ENCODE results near the gene SRPK3. TPM values are rescaled to one million over a fixed set of nuclear protein-coding genes. Genes with fewer than 3 reads are reported as not detected.

The SRPK3 gene
- total and polyA plus RNA-seq, 5 donors from 2014 or later: not detected

DNA sequence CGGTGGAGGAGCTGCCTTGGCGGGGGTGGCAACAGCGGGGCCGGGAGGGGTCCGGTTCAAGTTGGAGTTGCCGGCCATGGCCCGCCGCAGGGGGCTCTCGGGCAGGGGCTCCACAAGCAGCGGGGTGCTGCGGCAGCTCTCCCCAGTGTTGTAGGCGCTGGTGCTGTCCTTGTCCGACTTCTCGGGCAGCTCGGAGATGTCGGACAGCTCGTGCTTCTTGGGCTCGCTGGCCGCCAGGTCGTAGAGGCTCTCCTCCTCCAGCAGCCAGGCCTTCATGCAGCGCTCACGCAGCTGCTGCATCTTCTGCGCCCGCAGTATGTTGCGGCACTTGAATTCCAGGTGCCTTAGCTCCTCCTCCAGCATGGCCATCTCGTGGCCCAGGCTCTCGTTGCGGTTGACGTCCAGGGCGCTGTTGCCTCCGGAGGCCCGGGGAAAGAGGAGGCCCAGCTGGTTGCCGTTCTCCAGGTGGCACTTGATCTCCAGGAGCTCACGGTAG is 23.3 kb downstream of the SRPK3 start:
- Mint-ChIP-seq H3K4me3 (no peak overlapping the region), H3K36me3 (no peaks in the 10 kb centered on the region), H3K27ac (no peak overlapping the region), H3K4me1 (no peaks in the 10 kb centered on the region), H3K27me3 (no peaks in the 10 kb centered on the region), H3K9me3 (peaks cover 0 to 2% (median 0%) of the 10 kb centered on the region in 7 donors)
- H3K4me1 ChIP-seq (ENCODE audit: control insufficient read depth, insufficient read depth, low read length, poor library complexity, severe bottlenecking): no peaks in the 10 kb centered on the region
- H3K36me3 ChIP-seq (ENCODE audit: control insufficient read depth, insufficient read depth, low read length): peaks cover under 1% of the 10 kb centered on the region
- no peak for ATAC-seq (ENCODE audit: low read depth in 2 of 2)
- H3K9me3 ChIP-seq (ENCODE audit: control insufficient read depth in 2 of 2, low read length in 2 of 2): no peaks in the 10 kb centered on the region
- H3K27ac ChIP-seq (ENCODE audit: insufficient read depth, low read length, poor library complexity, severe bottlenecking): no peak overlapping the region
- no peaks in the 10 kb centered on the region for H3K27me3 ChIP-seq (ENCODE audit: control insufficient read depth, insufficient read depth, low read length)
- no peak for DNase-seq
- no peak overlapping the region for H3K4me3 ChIP-seq (ENCODE audit: low read depth, low read length)

DNA sequence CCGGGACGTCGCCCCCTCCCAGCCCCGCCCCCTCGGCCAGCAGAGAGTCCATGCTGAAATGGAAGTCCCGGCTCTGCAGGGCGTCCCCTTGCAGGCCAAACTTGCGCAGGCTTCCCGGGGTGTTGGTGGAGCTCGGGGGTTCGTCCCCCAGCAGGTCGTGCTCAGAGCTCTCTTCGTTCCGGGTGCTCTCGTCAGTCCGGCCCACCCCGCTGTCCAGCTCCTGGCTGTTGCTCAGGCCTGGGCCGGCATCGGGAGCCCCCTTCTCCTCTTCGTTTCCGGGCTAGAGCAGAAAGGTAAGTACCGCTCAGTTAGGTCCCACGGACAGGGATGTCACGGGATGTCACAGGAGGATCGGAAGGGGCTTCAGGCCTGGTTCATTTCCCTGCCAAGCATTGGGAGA is 23.8 kb downstream of the SRPK3 start:
- H3K27ac ChIP-seq (ENCODE audit: insufficient read depth, low read length, poor library complexity, severe bottlenecking): no peak overlapping the region
- DNase-seq: no peak
- no peaks in the 10 kb centered on the region for H3K36me3 Mint-ChIP-seq
- no peak overlapping the region for H3K4me3 ChIP-seq (ENCODE audit: low read depth, low read length)
- no peaks in the 10 kb centered on the region for H3K4me1 ChIP-seq (ENCODE audit: control insufficient read depth, insufficient read depth, low read length, poor library complexity, severe bottlenecking)
- H3K27me3 ChIP-seq (ENCODE audit: control insufficient read depth, insufficient read depth, low read length): no peaks in the 10 kb centered on the region
- H3K36me3 ChIP-seq (ENCODE audit: control insufficient read depth, insufficient read depth, low read length): no peaks in the 10 kb centered on the region
- H3K4me3 Mint-ChIP-seq: no peak overlapping the region
- no peaks in the 10 kb centered on the region for H3K9me3 ChIP-seq (ENCODE audit: control insufficient read depth in 2 of 2, low read length in 2 of 2)
- ATAC-seq (ENCODE audit: low read depth in 2 of 2): no peak
- no peaks in the 10 kb centered on the region for H3K4me1 Mint-ChIP-seq
- H3K9me3 Mint-ChIP-seq: peaks cover 0 to 2% (median 0%) of the 10 kb centered on the region in 7 donors
- no peaks in the 10 kb centered on the region for H3K27me3 Mint-ChIP-seq
- no peak overlapping the region for H3K27ac Mint-ChIP-seq

DNA sequence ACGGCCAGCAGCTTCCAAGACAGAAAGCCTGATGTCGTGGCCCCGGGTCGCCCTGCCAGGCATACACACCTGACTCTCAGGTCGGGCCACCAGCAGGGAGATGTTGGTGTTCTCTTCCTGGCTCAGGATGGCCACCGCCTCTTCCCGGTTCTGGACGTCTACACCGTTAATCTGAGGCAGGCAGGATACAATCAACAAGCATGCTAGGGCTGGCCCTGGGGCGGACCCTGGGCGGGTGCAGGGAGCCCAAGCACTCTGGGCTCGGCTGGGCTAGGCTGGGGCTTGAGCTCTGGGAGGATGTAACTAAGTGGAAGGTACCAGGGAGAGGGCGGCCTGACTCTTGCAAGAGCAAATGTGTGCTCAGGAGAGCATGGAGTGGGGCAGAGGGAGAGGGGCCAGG is 24.6 kb downstream of the SRPK3 start:
- H3K4me1 Mint-ChIP-seq: no peaks in the 10 kb centered on the region
- H3K36me3 ChIP-seq (ENCODE audit: control insufficient read depth, insufficient read depth, low read length): no peaks in the 10 kb centered on the region
- DNase-seq (no peak), ATAC-seq (ENCODE audit: low read depth in 2 of 2) (no peak)
- H3K27ac Mint-ChIP-seq: no peak overlapping the region
- peaks cover 0 to 2% (median 0%) of the 10 kb centered on the region in 7 donors for H3K9me3 Mint-ChIP-seq
- no peak overlapping the region for H3K27ac ChIP-seq (ENCODE audit: insufficient read depth, low read length, poor library complexity, severe bottlenecking)
- no peaks in the 10 kb centered on the region for H3K4me1 ChIP-seq (ENCODE audit: control insufficient read depth, insufficient read depth, low read length, poor library complexity, severe bottlenecking)
- no peaks in the 10 kb centered on the region for H3K27me3 ChIP-seq (ENCODE audit: control insufficient read depth, insufficient read depth, low read length)
- H3K4me3 Mint-ChIP-seq: no peak overlapping the region
- H3K4me3 ChIP-seq (ENCODE audit: low read depth, low read length): no peak overlapping the region
- no peaks in the 10 kb centered on the region for H3K27me3 Mint-ChIP-seq
- no peaks in the 10 kb centered on the region for H3K9me3 ChIP-seq (ENCODE audit: control insufficient read depth in 2 of 2, low read length in 2 of 2)
- no peaks in the 10 kb centered on the region for H3K36me3 Mint-ChIP-seq

DNA sequence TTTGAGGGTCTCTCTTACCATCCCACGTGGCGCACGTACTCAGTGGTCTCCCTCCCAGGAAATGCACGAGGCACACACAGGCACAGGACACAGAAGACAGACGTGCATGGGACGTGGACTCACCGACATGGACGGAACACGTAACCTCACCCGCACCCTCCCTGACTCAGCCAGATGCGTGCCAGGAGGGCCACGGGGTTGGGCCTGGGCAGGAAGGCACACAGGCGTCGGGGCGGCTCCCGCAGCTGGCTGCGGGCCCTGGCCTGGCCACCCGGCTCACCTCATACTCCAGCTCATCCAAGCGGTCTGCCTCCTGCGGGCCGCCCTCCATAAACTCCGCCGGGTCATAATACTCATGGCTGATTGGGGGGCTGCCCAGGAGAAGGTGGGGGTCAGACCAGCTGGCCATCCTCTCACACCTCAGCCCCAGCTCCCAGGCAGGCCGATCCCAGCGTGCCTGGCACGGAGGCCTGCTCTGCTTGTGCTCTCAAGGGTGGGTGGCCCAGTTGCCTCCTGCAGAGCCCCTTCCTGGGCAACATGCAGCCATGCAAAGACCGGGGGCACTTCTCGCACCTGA is 26.2 kb downstream of the SRPK3 start:
- H3K36me3 Mint-ChIP-seq: no peaks in the 10 kb centered on the region
- no peak overlapping the region for H3K4me3 Mint-ChIP-seq
- no peaks in the 10 kb centered on the region for H3K4me1 ChIP-seq (ENCODE audit: control insufficient read depth, insufficient read depth, low read length, poor library complexity, severe bottlenecking)
- peaks cover 0 to 2% (median 0%) of the 10 kb centered on the region in 7 donors for H3K9me3 Mint-ChIP-seq
- H3K27ac Mint-ChIP-seq: no peak overlapping the region
- H3K4me3 ChIP-seq (ENCODE audit: low read depth, low read length): no peak overlapping the region
- no peaks in the 10 kb centered on the region for H3K27me3 ChIP-seq (ENCODE audit: control insufficient read depth, insufficient read depth, low read length)
- H3K27me3 Mint-ChIP-seq: peaks cover 5% of the 10 kb centered on the region
- no peaks in the 10 kb centered on the region for H3K4me1 Mint-ChIP-seq
- H3K9me3 ChIP-seq (ENCODE audit: control insufficient read depth in 2 of 2, low read length in 2 of 2): no peaks in the 10 kb centered on the region
- H3K27ac ChIP-seq (ENCODE audit: insufficient read depth, low read length, poor library complexity, severe bottlenecking): no peak overlapping the region
- H3K36me3 ChIP-seq (ENCODE audit: control insufficient read depth, insufficient read depth, low read length): no peaks in the 10 kb centered on the region
- DNase-seq: no peak
- no peak for ATAC-seq (ENCODE audit: low read depth in 2 of 2)

DNA sequence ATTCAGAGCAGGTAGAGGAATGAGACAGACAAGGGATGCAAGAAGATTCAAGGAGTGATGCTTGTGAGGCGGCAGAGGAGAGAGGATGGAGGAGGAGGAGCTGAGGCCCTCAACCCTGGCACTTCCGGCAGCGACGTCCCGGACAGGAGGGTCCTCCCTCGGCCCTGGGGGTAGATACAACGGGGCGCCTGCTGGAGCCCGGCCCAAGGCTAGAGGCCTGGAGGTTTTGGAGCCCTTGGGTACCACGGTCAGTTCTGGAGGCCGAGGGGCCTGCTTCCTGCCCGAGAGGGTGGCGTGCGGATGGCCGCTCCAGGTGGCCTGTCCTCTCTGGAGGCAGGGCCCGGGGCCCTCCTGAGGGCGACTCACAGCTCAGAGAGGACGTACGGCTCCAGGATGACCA is 27.1 kb downstream of the SRPK3 start:
- Histone ChIP-seq H3K4me3 (ENCODE audit: low read depth, low read length) (no peak overlapping the region), H3K27ac (ENCODE audit: insufficient read depth, low read length, poor library complexity, severe bottlenecking) (no peak overlapping the region), H3K27me3 (ENCODE audit: control insufficient read depth, insufficient read depth, low read length) (no peaks in the 10 kb centered on the region), H3K36me3 (ENCODE audit: control insufficient read depth, insufficient read depth, low read length) (no peaks in the 10 kb centered on the region), H3K4me1 (ENCODE audit: control insufficient read depth, insufficient read depth, low read length, poor library complexity, severe bottlenecking) (no peaks in the 10 kb centered on the region), H3K9me3 (ENCODE audit: control insufficient read depth in 2 of 2, low read length in 2 of 2) (no peaks in the 10 kb centered on the region)
- ATAC-seq (ENCODE audit: low read depth in 2 of 2) (no peak), DNase-seq (no peak)
- Mint-ChIP-seq H3K36me3 (no peaks in the 10 kb centered on the region), H3K4me1 (no peaks in the 10 kb centered on the region), H3K27me3 (peaks cover 7% of the 10 kb centered on the region), H3K27ac (no peak overlapping the region), H3K9me3 (peaks cover 0 to 2% (median 0%) of the 10 kb centered on the region in 7 donors), H3K4me3 (no peak overlapping the region)

DNA sequence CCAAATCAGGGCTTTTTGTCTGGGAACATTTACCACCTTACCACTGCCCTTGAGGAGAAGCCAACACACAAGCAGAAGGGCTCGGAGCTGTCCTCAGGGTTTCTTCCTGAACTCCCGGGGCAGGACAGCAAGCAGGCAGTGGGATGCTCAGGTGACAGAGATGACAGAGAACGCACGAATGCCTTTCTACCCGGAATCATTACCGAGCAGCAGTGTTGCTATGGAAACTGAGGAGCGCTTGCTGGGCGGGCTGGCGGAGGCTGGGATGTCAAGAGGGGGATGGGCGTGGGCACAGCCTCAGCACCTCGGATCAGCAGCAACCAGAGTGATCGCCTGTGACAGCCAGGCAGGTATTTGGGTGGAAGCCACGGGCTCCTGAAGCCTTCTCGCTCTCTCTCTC is 31.4 kb downstream of the SRPK3 start:
- H3K9me3 Mint-ChIP-seq: peaks cover 0 to 1% (median 0%) of the 10 kb centered on the region in 7 donors
- Histone ChIP-seq H3K27ac (ENCODE audit: insufficient read depth, low read length, poor library complexity, severe bottlenecking) (no peak overlapping the region), H3K4me3 (ENCODE audit: low read depth, low read length) (no peak overlapping the region), H3K4me1 (ENCODE audit: control insufficient read depth, insufficient read depth, low read length, poor library complexity, severe bottlenecking) (no peaks in the 10 kb centered on the region), H3K9me3 (ENCODE audit: control insufficient read depth in 2 of 2, low read length in 2 of 2) (no peaks in the 10 kb centered on the region), H3K27me3 (ENCODE audit: control insufficient read depth, insufficient read depth, low read length) (no peaks in the 10 kb centered on the region), H3K36me3 (ENCODE audit: control insufficient read depth, insufficient read depth, low read length) (no peaks in the 10 kb centered on the region)
- no peak overlapping the region for H3K4me3 Mint-ChIP-seq
- peaks cover 0 to 9% (median 3%) of the 10 kb centered on the region in 4 donors for H3K4me1 Mint-ChIP-seq
- ATAC-seq (ENCODE audit: low read depth in 2 of 2) (no peak), DNase-seq (no peak)
- H3K27me3 Mint-ChIP-seq: peaks cover 25% of the 10 kb centered on the region
- H3K27ac Mint-ChIP-seq: no peak overlapping the region
- H3K36me3 Mint-ChIP-seq: no peaks in the 10 kb centered on the region

DNA sequence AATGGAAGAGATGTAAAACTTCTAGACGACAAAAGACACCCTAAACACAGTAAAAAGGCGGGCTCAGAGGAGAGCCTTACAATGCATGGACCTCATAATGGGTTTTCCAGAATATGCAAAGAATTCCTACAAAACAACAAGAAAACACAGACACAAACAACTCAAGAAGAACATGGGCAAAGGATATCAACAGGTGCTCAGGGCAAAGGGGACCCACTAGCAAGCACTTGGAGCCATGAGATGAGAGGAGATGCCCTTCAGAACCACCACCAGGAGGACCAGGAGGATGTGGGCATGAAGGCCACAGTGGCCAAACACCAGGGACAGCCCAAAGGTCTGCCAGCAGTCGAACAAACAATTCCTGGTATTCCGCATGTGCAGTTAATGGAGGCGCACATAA is 32.3 kb downstream of the SRPK3 start:
- peaks cover 3% of the 10 kb centered on the region for H3K27me3 ChIP-seq (ENCODE audit: control insufficient read depth, insufficient read depth, low read length)
- H3K27me3 Mint-ChIP-seq: peaks cover 25% of the 10 kb centered on the region

DNA sequence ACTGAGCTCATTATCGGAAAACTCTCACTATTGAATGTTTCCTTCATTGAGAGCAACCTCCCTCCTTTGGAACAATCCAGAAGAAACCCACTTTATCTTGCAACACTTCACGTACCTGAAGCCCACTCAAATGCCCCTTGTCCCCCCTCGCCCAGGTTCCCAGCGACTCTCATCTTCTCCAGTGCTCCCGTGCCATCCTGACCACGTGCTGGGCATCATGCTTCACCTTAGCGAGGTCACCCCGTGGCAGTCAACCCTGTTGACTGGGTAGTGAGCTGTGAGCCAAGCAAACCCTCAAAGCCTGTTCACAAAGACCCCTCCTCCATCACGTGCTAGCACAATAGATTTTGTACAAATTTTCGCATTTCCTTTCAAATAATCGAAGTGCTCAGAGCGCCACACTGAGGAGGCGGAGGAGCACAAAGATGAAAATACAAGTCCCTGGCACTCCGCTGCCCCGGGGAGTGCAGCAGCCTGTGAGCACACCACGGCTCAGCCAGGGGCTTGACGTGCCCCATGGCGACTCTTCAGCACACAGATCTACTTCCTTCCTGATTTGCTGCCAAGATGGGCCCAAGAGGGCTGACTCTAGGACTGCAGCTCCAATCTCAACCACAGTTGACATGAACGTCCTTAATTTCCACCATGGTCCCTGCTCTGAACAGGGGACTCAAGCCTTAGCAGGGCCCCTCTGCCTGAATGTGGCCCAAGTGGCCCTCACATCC is 33.9 kb downstream of the SRPK3 start:
- Histone ChIP-seq H3K27me3 (ENCODE audit: control insufficient read depth, insufficient read depth, low read length) (peaks cover 3% of the 10 kb centered on the region), H3K27ac (ENCODE audit: insufficient read depth, low read length, poor library complexity, severe bottlenecking) (no peak overlapping the region), H3K4me1 (ENCODE audit: control insufficient read depth, insufficient read depth, low read length, poor library complexity, severe bottlenecking) (peaks cover 8% of the 10 kb centered on the region), H3K9me3 (ENCODE audit: control insufficient read depth in 2 of 2, low read length in 2 of 2) (no peaks in the 10 kb centered on the region), H3K36me3 (ENCODE audit: control insufficient read depth, insufficient read depth, low read length) (no peaks in the 10 kb centered on the region), H3K4me3 (ENCODE audit: low read depth, low read length) (no peak overlapping the region)
- ATAC-seq (ENCODE audit: low read depth in 2 of 2): no peak
- no peak overlapping the region for H3K27ac Mint-ChIP-seq
- no peak for DNase-seq
- peaks cover 25% of the 10 kb centered on the region for H3K27me3 Mint-ChIP-seq
- no peaks in the 10 kb centered on the region for H3K36me3 Mint-ChIP-seq
- peaks cover 0 to 19% (median 6%) of the 10 kb centered on the region in 4 donors for H3K4me1 Mint-ChIP-seq
- no peak overlapping the region for H3K4me3 Mint-ChIP-seq
- peaks cover 0 to 1% (median 0%) of the 10 kb centered on the region in 7 donors for H3K9me3 Mint-ChIP-seq

More for the DNA sequence above, 32.3 kb downstream of the SRPK3 start:
- Mint-ChIP-seq H3K4me1 (peaks cover 0 to 12% (median 3%) of the 10 kb centered on the region in 4 donors), H3K9me3 (peaks cover 0 to 1% (median 0%) of the 10 kb centered on the region in 7 donors), H3K4me3 (no peak overlapping the region), H3K27ac (no peak overlapping the region), H3K36me3 (no peaks in the 10 kb centered on the region)
- Histone ChIP-seq H3K4me1 (ENCODE audit: control insufficient read depth, insufficient read depth, low read length, poor library complexity, severe bottlenecking) (no peaks in the 10 kb centered on the region), H3K9me3 (ENCODE audit: control insufficient read depth in 2 of 2, low read length in 2 of 2) (no peaks in the 10 kb centered on the region), H3K27ac (ENCODE audit: insufficient read depth, low read length, poor library complexity, severe bottlenecking) (no peak overlapping the region), H3K36me3 (ENCODE audit: control insufficient read depth, insufficient read depth, low read length) (no peaks in the 10 kb centered on the region), H3K4me3 (ENCODE audit: low read depth, low read length) (no peak overlapping the region)
- no peak for ATAC-seq (ENCODE audit: low read depth in 2 of 2)
- no peak for DNase-seq
